Activated T-helper 1 cell treated with anti-CD3 and anti-CD28 coated beads, Interleukin-12 subunit alpha, Interleukin-12 subunit beta, Interleukin-2, Interleukin-4 antibody, amounts not matched to agents 30 ng/mL and 10 ng/mL and 1 ng/mL, durations not matched to agents 14 hours and 24 hours and 36 hours (primary cell): ENCODE data around the gene TMEM87A. TPM values are rescaled to one million over a fixed set of nuclear protein-coding genes. Genes with fewer than 3 reads are reported as not detected.

Experiments
- DNase-seq: peaks from one replicate; pipeline ENCODE4 v3.0.0; 2021; ENCODE audit warnings: low spot score
- H3K27ac Mint-ChIP-seq: one replicate; pipeline ENCODE4 v1.8.0; 2021; ENCODE audit warnings: mild to moderate bottlenecking, mixed read lengths
- H3K27me3 Mint-ChIP-seq: one replicate; pipeline ENCODE4 v1.8.0; 2022; ENCODE audit warnings: mild to moderate bottlenecking, moderate library complexity, mixed read lengths; ENCODE audit not compliant: insufficient read depth
- H3K36me3 Mint-ChIP-seq: one replicate; pipeline ENCODE4 v1.8.0; 2021; ENCODE audit warnings: low read depth, mixed read lengths
- H3K4me1 Mint-ChIP-seq: one replicate; pipeline ENCODE4 v1.8.0; 2021; ENCODE audit warnings: low read depth, mixed read lengths
- H3K4me3 Mint-ChIP-seq: one replicate; pipeline ENCODE4 v1.8.0; 2021; ENCODE audit warnings: mild to moderate bottlenecking, moderate library complexity, mixed read lengths
- H3K9me3 Mint-ChIP-seq: one replicate; pipeline ENCODE4 v1.8.0; 2021; ENCODE audit warnings: mixed read lengths
- intact Hi-C: fragments of 100-400 bp; cut with micrococcal nuclease; formaldehyde crosslinking; loops from one replicate; pipeline ENCODE4 v1.15.1; 2024
- total RNA-seq: library from RNA; stranded (reverse); gene quantifications from 2 replicates; pipeline ENCODE4 v1.2.3, GENCODE V29; 2022

Gene TMEM87A
- total RNA-seq, 1 donor from 2014 or later, result 42.3 TPM

DNA sequence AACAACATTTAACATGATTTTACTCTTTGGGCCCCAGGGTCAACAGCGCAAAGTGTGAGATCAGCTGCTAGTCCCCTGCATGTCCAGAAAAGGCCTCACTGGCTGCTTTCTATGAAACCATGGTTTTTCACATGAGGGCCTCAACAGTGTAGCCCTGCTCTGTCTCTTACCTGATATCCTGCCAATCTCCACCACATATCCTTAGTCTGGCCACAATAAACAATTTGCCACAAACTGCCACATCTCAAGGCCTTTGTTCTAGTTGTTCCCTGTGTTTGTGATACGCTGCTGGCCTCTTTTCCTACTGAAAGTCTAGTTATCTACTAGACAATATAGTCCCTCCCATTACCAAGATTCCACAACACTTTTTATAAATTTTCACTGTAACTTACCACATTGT lies 82.9 kb downstream of the TMEM87A start:
- no peaks in the 10 kb centered on the region for H3K9me3 Mint-ChIP-seq
- H3K4me3 Mint-ChIP-seq, result no peak overlapping the region
- H3K27ac Mint-ChIP-seq, result peak overlapping the region; percentile 47
- intact Hi-C loops, result loop anchor here (5.0 to 10.0 kb wide), 2 partner anchors 218 to 256 kb away; partner anchors contain the start of gene EHD4
- peaks cover 47% of the 10 kb centered on the region for H3K36me3 Mint-ChIP-seq
- DNase-seq, result no peak
- no peaks in the 10 kb centered on the region for H3K27me3 Mint-ChIP-seq
- peaks cover 32% of the 10 kb centered on the region for H3K4me1 Mint-ChIP-seq

DNA sequence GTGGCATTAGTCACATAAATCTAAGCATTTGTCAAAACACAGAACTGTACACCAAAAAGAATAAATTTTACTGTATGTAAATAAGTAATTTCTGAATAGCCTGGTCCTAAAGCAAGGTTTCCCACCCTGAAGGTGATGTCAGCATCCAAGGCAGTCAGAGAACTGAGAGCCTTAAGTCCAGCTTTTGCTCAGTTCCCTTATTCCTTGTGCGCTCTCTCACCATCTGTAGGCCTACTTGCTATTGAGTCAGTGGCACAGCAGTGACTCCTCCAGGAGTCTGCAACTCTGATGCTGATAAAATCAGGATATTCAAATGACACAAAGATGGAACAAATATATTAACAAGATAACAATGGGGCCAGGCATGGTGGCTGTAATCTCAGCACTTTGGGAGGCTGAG lies 87.4 kb downstream of the TMEM87A start:
- intact Hi-C loops, result no loop called here
- H3K4me1 Mint-ChIP-seq, result peaks cover 9% of the 10 kb centered on the region
- H3K27me3 Mint-ChIP-seq, result no peaks in the 10 kb centered on the region
- no peaks in the 10 kb centered on the region for H3K9me3 Mint-ChIP-seq
- no peak for DNase-seq
- H3K27ac Mint-ChIP-seq, result no peak overlapping the region
- H3K36me3 Mint-ChIP-seq, result peaks cover 52% of the 10 kb centered on the region
- no peak overlapping the region for H3K4me3 Mint-ChIP-seq

DNA sequence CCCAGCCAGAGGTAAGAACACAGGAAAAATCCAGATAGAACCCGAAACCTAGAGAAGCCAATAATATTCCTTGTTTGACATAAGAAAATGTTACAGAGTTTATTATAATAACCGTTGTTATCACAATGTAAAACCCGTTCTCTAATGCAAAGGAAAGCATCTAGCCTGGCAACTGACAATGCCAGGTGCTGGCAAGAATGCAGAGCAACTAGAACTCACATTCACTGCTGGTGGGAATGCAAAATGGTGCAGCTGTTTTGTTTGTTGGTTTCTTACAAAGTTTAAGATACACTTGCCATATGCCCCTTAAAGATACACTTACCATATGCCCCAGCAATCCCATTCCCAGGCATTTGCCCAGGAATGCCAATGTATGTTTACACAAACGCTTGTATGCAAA lies 88.5 kb downstream of the TMEM87A start:
- H3K36me3 Mint-ChIP-seq, result peaks cover 47% of the 10 kb centered on the region
- intact Hi-C loops, result no loop called here
- DNase-seq, result no peak
- H3K27me3 Mint-ChIP-seq, result no peaks in the 10 kb centered on the region
- H3K9me3 Mint-ChIP-seq, result no peaks in the 10 kb centered on the region
- H3K4me3 Mint-ChIP-seq, result no peak overlapping the region
- no peaks in the 10 kb centered on the region for H3K4me1 Mint-ChIP-seq
- no peak overlapping the region for H3K27ac Mint-ChIP-seq

GRCh38 chr15:42184296-42184695 lies 88.9 kb downstream of the TMEM87A start:
- no peaks in the 10 kb centered on the region for H3K4me1 Mint-ChIP-seq

DNA sequence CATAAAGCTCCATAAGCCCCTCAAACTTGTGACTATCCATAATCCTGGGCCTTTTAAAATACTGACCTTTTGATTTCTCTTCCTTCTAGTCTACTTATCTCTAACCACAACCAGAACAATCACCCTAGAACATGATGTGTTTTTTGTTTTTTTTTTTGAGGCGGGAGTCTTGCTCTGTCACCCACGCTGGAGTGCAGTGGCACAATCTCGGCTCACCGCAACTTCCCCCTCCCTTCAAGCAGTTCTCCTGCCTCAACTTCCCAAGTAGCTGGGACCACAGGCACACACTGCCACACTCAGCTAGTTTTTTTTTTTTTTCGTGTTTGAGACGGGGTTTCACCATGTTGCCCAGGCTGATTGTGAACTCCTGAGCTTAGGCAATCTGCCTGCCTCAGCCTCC lies 90.3 kb downstream of the TMEM87A start:
- intact Hi-C loops, result no loop called here
- H3K36me3 Mint-ChIP-seq, result peaks cover 49% of the 10 kb centered on the region
- H3K27me3 Mint-ChIP-seq, result no peaks in the 10 kb centered on the region
- no peak overlapping the region for H3K4me3 Mint-ChIP-seq
- no peak for DNase-seq
- H3K9me3 Mint-ChIP-seq, result no peaks in the 10 kb centered on the region
- H3K27ac Mint-ChIP-seq, result no peak overlapping the region
- no peaks in the 10 kb centered on the region for H3K4me1 Mint-ChIP-seq

More at GRCh38 chr15:42184296-42184695, 88.9 kb downstream of the TMEM87A start:
- no peaks in the 10 kb centered on the region for H3K27me3 Mint-ChIP-seq
- DNase-seq, result no peak
- intact Hi-C loops, result no loop called here
- no peaks in the 10 kb centered on the region for H3K9me3 Mint-ChIP-seq
- H3K36me3 Mint-ChIP-seq, result peaks cover 47% of the 10 kb centered on the region
- H3K27ac Mint-ChIP-seq, result no peak overlapping the region
- no peak overlapping the region for H3K4me3 Mint-ChIP-seq

DNA sequence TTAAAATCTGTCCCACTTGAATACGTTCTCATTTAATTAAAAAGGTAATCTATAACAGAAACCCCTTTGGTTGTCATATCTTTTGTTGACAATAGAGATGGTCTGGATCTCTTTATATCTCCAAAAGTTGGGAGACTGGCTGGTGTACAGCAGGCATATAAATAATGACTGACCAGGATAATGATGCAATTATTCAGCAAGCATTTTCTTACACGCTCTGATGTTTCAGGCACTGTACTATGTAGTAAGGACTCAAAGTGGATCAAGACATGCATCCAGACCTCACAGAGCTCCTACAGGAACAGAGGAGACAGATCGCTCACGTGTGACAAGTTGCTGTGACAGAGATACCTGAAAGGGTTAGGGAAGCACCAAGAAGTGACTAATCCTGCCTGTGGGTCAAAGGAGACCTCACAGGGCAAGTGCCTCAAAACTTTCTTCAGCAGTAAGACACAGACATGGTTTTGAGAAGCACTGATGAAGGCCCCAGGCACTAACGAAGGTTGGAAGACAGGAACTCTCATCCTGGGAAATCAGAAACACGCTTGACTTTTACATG lies 90.8 kb downstream of the TMEM87A start:
- Mint-ChIP-seq H3K9me3 (no peaks in the 10 kb centered on the region), H3K4me1 (no peaks in the 10 kb centered on the region), H3K27me3 (no peaks in the 10 kb centered on the region), H3K27ac (no peak overlapping the region), H3K36me3 (peaks cover 49% of the 10 kb centered on the region), H3K4me3 (no peak overlapping the region)
- DNase-seq, result no peak
- intact Hi-C loops, result no loop called here

GRCh38 chr15:42178056-42178455 lies 95.2 kb downstream of the TMEM87A start:
- H3K9me3 Mint-ChIP-seq, result no peaks in the 10 kb centered on the region
- H3K27ac Mint-ChIP-seq, result no peak overlapping the region
- no peak for DNase-seq
- peaks cover 47% of the 10 kb centered on the region for H3K36me3 Mint-ChIP-seq
- no peaks in the 10 kb centered on the region for H3K27me3 Mint-ChIP-seq
- intact Hi-C loops, result no loop called here
- no peak overlapping the region for H3K4me3 Mint-ChIP-seq
- H3K4me1 Mint-ChIP-seq, result no peaks in the 10 kb centered on the region

DNA sequence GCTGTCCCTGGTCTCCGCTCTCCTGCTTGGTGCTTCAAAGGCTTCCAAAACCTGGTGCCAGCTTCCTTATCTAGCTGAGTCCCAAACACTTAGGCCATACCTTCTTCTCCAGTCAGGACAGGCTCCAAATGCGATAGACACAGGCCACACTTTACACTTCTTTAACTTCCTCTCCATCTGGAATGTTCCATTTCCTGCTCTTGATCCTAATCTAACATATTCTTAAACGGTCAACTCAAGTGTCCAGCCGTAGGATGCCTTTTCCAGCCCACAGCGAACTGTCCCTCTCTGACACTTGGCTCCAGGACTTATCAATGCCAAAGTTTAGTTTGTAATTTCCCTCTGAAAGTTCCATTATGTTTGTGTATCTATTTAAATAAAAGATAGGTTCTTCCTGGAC lies 97.6 kb downstream of the TMEM87A start:
- H3K9me3 Mint-ChIP-seq, result no peaks in the 10 kb centered on the region
- H3K4me3 Mint-ChIP-seq, result no peak overlapping the region
- peaks cover 53% of the 10 kb centered on the region for H3K36me3 Mint-ChIP-seq
- no peak for DNase-seq
- no peaks in the 10 kb centered on the region for H3K27me3 Mint-ChIP-seq
- intact Hi-C loops, result no loop called here
- peaks cover 16% of the 10 kb centered on the region for H3K4me1 Mint-ChIP-seq
- H3K27ac Mint-ChIP-seq, result no peak overlapping the region

- no peaks in the 10 kb centered on the region for H3K27me3 Mint-ChIP-seq
- H3K27ac Mint-ChIP-seq, result no peak overlapping the region
Observed at GRCh38 chr15:42172475-42172874, 100.8 kb downstream of the TMEM87A start.

DNA sequence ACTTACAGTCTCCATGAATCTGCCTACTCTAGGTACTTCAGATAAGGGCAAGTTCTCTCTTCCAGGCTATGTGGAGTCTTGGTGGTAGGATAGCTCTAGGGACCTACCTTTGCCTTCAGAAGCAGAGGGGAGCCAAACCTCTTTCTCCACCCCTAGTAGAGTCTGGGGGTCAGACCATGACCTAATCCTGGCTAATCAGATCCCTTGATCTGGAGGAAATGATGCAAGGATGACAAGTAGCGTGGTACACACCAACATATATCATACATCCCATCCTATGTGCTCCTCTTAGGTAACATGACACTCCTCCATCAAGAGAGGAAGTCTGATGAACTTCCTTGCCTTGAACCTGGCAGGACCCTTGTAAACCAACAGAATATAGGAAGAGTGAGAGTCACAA lies 101.4 kb downstream of the TMEM87A start:
- Mint-ChIP-seq H3K27ac (peak overlapping the region; percentile 20), H3K4me1 (peaks cover 16% of the 10 kb centered on the region), H3K36me3 (peaks cover 56% of the 10 kb centered on the region), H3K4me3 (no peak overlapping the region), H3K27me3 (no peaks in the 10 kb centered on the region), H3K9me3 (no peaks in the 10 kb centered on the region)
- no peak for DNase-seq
- intact Hi-C loops, result no loop called here

More at GRCh38 chr15:42172475-42172874, 100.8 kb downstream of the TMEM87A start:
- peaks cover 16% of the 10 kb centered on the region for H3K4me1 Mint-ChIP-seq
- no peak for DNase-seq
- H3K36me3 Mint-ChIP-seq, result peaks cover 52% of the 10 kb centered on the region
- H3K4me3 Mint-ChIP-seq, result no peak overlapping the region
- intact Hi-C loops, result no loop called here
- H3K9me3 Mint-ChIP-seq, result no peaks in the 10 kb centered on the region

DNA sequence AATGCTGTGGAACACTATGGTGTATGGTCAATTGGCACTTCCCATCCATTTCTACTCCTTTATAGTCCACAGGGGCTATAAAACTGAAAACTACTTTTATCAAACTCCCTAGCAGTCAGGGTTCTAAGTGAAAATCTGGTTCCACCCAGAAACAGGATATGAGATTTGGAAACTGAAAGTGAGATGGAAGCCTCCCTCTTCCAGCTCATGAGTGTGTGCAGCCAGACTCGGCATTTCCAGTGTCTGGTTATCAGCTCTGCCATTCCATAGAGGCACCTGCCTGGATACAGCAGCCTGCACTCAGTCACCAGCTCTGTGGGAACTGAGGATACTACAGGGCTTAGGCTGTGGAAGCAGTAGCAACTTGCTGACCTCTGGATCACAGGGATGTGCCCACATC lies 102.1 kb downstream of the TMEM87A start:
- DNase-seq, result no peak
- no peak overlapping the region for H3K27ac Mint-ChIP-seq
- no peak overlapping the region for H3K4me3 Mint-ChIP-seq
- H3K27me3 Mint-ChIP-seq, result no peaks in the 10 kb centered on the region
- H3K9me3 Mint-ChIP-seq, result no peaks in the 10 kb centered on the region
- peaks cover 16% of the 10 kb centered on the region for H3K4me1 Mint-ChIP-seq
- intact Hi-C loops, result no loop called here
- peaks cover 60% of the 10 kb centered on the region for H3K36me3 Mint-ChIP-seq

DNA sequence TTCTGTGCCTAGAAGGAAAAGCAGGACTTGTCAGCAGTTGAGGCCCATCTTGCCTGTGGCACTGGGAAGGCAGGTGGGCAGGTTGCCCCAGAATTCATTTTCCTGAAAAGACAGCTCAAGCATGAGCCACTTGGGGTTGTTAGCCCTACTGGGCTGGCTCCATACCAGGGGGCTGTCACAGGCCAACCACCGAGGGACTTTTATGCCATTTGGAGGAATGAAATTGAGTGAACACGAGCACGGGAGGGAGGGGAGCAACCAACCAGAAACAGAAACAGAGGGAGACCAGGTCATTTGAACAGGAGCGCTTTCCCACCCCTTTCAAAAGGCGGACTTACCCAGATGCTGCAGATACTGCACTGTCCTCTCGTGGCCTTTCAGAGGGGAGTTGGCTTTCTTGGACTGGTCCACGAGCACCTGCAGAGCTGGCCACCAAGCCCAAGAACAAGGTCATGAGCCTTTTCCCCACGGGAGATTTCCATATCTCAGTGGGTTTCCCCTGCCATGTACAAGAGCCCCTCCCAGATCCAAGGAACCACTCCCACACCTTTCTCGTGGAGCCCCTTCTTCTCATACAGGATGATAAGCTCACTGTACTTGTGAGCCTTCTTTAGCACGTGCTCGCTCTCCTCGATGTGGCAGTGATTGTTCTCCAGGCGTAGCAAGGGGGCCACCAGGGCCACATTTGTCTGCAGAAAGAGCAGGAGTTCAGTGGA lies 106.8 kb downstream of the TMEM87A start:
- intact Hi-C loops, result no loop called here
- peaks cover 64% of the 10 kb centered on the region for H3K36me3 Mint-ChIP-seq

GRCh38 chr15:42165106-42165505 lies 108.1 kb downstream of the TMEM87A start:
- peaks cover 59% of the 10 kb centered on the region for H3K36me3 Mint-ChIP-seq
- H3K27me3 Mint-ChIP-seq, result no peaks in the 10 kb centered on the region
- intact Hi-C loops, result no loop called here
- H3K27ac Mint-ChIP-seq, result no peak overlapping the region
- H3K9me3 Mint-ChIP-seq, result no peaks in the 10 kb centered on the region
- no peaks in the 10 kb centered on the region for H3K4me1 Mint-ChIP-seq
- H3K4me3 Mint-ChIP-seq, result no peak overlapping the region
- DNase-seq, result no peak

More for the DNA sequence above, 106.8 kb downstream of the TMEM87A start:
- H3K9me3 Mint-ChIP-seq, result no peaks in the 10 kb centered on the region
- H3K27ac Mint-ChIP-seq, result no peak overlapping the region
- no peaks in the 10 kb centered on the region for H3K27me3 Mint-ChIP-seq
- no peak for DNase-seq
- peaks cover 6% of the 10 kb centered on the region for H3K4me1 Mint-ChIP-seq
- H3K4me3 Mint-ChIP-seq, result no peak overlapping the region
